NCI-H1105 (cell line): ENCODE data around the gene ANKIB1.
"Not testable (repeated sequence)": the region's sequence is repeated elsewhere in the genome, so short reads cannot be mapped to it uniquely, and the experiment has no call there.

Source experiments
- DNase-seq: peaks from one replicate; lab custom pipeline; 2025; lab: John Stamatoyannopoulos, UW

Gene ANKIB1

DNA sequence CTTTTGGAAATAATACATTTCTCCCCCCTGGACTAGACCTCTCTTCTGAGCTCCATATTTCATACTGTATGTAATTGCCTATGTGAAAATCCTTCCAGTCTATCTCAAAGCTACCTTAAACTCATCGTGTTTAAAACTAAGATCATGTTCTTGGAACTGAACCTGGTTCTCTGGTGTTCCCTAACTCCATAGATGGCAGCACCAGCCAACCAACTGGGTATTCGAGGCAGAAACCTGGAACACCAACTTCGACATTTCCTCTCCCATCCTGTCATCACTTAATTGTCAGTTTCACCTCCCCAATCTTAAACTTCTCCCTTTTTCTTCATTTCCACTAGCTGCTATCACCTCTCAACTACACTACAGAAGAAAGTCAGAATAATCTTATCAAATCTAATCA lies 87.0 kb downstream of the ANKIB1 start:
- DNase-seq, result no peak

GRCh38 chr7:92333866-92334265 lies 88.1 kb downstream of the ANKIB1 start:
- DNase-seq, result no peak

DNA sequence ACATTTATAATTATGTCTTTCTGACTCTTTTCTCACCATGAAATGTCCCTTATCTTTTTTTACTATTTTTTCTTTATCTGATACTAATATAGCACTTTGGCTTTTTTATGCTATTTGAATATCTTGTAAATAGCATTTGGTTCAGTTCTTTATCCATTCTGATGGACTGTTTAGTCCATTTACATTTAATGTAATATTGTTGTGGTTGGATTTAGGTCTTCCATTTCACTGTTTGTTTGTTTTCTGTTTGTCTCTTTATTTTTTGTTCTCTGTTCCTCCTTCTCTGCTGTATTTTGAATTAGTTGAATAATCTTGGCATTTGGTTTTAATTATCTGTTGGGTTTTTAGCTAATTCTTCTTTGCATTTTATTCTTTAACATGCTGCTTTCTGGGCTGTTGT lies 89.8 kb downstream of the ANKIB1 start:
- DNase-seq, result no peak

DNA sequence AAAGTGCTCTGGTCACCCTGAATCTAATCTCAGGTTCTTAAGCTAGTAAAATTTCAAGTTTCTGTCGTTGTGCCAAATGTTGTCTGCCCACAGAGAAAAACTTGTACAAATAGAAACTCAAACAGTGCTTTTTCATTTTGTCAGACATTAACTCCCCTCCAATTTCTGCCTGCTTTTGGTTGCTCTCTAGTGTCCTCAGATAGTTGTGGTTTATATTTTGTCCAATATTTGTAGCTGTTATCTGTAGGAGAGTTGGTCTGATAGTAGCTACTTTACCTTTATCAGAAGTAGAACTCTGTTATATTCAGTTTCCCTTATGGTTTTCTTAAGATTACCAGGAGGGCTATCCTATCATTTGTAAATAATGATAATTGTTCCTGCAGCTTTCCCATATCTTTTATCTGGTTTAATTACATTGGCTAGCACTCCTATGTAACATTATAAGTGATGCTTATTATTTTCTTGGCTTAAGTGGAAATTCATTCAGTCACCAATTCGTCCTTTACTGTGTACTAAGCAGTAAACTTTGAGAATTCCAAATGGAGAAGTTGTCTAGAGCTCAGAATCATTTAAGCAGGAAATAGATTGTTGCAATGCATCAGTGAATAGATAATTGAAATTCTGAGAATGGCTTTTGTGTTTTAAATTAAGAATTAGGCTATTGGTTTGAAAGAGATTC lies 91.0 kb downstream of the ANKIB1 start:
- no peak for DNase-seq

GRCh38 chr7:92340016-92340415 lies 94.2 kb downstream of the ANKIB1 start:
- no peak for DNase-seq

DNA sequence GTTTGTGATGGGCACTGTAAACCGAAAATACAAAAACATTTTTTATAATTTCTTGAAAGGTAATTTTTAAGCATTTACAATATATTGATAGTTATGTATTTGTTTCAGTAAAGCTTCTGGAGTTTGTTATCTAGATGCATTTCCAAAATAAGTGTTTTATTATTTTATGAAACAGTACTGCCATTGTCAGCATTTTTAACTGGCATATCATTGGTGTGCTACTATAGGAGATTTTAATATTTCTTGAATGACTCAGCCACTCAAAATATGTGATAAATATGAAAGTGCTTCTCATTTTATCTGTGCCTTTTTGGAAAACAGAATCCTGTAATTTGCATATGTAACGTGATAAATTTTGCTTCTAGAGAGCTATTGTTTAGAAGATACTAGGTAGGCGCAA lies 97.9 kb downstream of the ANKIB1 start:
- DNase-seq, result no peak

DNA sequence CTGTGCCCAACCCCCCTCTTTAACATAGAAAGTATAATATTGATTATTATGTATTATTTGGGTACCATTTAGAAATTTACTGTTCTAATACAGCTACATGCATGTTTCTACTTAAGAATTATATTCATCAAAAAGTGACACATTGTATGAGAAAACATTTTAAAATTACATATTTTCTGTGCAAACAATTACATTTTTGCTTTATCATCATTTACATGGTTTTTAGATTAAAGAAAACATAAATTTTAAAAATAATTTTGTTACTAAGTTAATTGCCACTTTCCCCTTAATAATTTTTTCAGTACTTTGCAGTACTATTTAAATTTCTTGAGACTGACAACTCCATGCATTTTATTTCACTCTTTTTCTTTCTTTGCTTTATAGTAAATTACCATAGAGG lies 106.2 kb downstream of the ANKIB1 start:
- DNase-seq, result no peak

- no peak for DNase-seq
Measured at GRCh38 chr7:92354214-92354613, 108.4 kb downstream of the ANKIB1 start.

DNA sequence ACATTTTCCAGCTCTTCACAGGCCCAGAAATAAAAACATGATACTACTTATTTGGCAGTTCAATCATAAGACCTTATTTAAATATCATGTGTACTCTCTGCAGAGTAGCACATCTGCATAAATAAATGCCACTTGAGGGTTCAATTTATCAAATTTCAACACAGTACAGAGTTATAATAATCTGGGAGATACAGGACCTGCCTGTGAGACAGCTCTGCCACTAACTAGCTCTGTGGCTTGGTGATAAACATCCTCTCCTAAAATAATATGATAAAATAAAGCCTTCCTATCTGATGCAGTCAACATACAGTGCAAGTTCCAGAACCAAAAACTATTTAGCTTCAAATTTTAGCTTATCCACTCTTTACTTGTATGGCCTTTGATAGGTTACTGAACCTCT lies 110.6 kb downstream of the ANKIB1 start:
- no peak for DNase-seq

GRCh38 chr7:92357260-92357659 lies 111.5 kb downstream of the ANKIB1 start:
- DNase-seq, result no peak

DNA sequence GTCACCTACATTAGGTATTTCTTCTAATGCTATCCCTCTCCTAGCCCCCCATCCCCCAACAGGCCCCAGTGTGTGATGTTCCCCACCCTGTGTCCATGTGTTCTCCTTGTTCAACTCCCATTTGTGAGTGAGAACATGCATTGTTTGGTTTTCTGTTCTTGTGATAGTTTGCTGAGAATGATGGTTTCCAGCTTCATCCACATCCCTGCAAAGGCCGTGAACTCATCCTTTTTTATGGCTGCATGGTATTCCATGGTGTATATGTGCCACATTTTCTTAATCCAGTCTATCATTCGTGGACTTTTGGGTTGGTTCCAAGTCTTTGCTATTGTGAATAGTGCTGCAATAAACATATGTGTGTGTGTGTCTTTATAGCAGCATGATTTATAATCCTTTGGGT lies 113.4 kb downstream of the ANKIB1 start:
- not testable (repeated sequence) for DNase-seq

DNA sequence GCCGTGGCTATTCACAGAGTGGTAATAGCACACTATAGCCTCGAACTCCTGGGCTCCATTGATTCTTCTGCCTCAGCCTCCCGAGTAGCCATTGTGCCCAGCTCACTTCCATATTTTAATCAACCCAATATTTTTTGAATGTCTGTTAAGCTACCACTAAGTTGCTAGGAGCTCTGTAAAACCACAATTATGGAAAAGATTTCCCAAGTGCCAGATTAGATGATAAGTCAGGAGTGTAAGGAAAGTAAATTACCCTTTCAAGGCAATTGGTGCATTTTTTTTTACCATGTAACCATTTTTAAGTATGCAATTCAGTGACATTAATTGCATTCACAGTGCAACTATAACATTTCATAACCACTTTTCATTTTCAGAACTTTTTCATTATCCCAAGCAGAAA lies 114.0 kb downstream of the ANKIB1 start:
- DNase-seq, result no peak

- DNase-seq, result no peak
Measured at GRCh38 chr7:92360387-92360786, 114.6 kb downstream of the ANKIB1 start.

DNA sequence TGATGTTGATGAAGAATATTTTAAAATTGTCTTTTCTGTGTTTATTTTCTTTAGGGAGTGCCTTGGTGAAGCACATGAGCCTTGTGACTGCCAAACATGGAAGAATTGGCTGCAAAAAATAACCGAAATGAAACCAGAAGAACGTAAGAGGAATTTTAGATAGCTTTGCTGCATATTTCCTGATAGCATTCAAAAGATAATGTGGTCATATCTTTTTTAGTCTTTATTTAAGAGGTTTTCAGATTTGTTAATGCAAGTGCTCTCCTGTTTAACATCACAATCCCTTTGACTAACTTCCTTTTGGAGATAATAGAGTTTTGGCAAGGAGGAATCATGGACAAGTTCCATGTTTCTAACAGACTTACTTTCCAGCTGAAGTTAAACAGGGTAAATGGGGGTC lies 116.4 kb downstream of the ANKIB1 start:
- DNase-seq, result no peak

DNA sequence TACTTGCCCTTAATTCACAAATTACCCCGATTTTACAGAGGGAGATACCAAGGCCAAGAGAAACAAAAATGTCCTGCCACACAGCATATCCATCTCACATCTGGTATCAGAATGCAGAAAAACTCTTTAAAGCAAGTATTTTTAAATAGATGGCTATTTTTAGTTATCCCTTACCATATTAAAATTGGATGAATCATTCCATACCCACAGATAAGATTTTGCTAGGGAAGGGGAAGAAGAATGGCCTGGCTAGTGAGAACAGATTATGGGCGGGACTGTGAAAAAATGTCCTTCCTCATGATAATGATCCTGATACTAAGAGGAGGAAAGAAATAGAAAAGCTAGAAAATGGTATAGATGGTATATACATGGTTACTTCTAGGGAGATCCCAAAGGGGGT lies 121.0 kb downstream of the ANKIB1 start:
- no peak for DNase-seq

GRCh38 chr7:92368741-92369140 lies 123.0 kb downstream of the ANKIB1 start:
- no peak for DNase-seq

DNA sequence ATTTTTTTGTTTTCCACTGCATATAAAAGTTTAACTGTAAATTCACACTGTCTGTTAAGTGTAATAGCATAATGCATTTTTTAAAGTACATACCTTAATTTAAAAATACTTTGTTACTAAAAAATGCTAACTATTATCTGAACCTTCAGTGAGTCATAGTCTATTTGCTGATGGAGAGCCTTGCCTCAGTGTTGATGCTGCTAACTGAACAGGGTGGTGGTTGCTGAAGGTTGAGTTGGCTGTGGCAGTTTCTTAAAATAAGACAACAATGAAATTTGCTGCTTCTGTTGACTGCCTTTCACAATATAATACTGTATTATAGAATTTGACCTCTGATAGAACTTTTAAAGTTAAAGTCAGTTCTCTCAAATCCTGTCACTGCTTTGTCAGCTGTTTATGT lies 129.2 kb downstream of the ANKIB1 start:
- no peak for DNase-seq

GRCh38 chr7:92391071-92391470 lies 145.3 kb downstream of the ANKIB1 start:
- no peak for DNase-seq

DNA sequence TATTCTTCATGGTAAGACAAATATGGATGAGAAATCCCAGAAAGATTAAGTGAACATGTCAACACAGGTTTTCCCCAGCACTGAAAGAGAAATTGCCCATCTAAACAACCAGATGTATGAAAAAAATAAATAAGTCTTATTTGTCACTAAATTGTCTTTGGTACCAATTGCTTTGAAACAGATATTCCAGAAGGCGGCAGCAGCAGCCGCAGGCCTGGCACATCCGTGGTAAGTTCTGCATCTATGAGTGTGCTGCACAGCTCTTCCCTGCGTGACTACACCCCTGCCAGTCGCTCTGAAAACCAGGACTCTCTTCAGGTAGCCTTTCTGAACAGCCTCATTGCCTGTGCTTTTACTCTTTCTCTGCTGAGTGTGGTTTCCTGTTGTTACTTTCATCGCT lies 151.8 kb downstream of the ANKIB1 start:
- DNase-seq, result no peak

- no peak for DNase-seq
Measured at GRCh38 chr7:92400013-92400412, 154.2 kb downstream of the ANKIB1 start.

- DNase-seq, result no peak
Measured at GRCh38 chr7:92402920-92403759, 157.4 kb downstream of the ANKIB1 start.

DNA sequence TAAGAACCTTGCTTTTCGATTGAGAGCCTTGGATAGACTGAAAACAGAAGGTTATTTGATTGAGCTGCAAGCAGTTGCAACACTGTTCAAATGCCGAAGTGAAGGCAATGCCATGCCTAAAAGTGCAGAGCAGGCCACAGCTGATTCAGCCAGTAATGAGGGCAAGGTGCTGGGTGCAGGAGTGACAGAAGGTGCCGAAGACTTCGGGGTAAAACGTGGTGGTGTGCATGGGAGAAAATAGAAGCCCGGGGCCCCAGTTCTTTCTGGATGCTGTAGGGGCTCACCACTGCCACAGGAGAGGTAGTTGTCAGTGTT lies 157.9 kb downstream of the ANKIB1 start:
- no peak for DNase-seq

- no peak for DNase-seq
Measured at GRCh38 chr7:92404170-92404614, 158.4 kb downstream of the ANKIB1 start.

DNA sequence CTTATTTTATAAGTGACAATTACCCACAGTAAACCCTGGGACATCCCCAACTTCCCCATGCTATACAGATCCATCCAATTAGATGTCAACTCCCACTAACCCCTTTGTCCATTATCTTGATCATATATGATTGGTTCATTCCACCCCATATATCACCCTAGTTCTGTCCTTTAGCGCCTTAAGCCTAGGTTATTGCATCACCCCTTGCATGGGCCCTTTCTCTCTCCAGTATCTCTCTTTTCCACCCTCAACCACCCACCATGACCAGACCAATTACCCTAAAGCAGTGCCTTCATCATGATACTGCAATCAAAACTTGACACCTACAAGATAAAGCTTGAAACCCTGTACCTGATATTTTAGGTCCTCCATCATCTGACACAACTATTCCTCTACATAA lies 163.6 kb downstream of the ANKIB1 start:
- DNase-seq, result no peak
